Measurements from ENCODE around the gene ABT1. TPM values are rescaled to one million over a fixed set of nuclear protein-coding genes. Genes with fewer than 3 reads are reported as not detected.

Gene ABT1
- total RNA-seq, 1 experiment from 2014 or later = 21.6 TPM

DNA sequence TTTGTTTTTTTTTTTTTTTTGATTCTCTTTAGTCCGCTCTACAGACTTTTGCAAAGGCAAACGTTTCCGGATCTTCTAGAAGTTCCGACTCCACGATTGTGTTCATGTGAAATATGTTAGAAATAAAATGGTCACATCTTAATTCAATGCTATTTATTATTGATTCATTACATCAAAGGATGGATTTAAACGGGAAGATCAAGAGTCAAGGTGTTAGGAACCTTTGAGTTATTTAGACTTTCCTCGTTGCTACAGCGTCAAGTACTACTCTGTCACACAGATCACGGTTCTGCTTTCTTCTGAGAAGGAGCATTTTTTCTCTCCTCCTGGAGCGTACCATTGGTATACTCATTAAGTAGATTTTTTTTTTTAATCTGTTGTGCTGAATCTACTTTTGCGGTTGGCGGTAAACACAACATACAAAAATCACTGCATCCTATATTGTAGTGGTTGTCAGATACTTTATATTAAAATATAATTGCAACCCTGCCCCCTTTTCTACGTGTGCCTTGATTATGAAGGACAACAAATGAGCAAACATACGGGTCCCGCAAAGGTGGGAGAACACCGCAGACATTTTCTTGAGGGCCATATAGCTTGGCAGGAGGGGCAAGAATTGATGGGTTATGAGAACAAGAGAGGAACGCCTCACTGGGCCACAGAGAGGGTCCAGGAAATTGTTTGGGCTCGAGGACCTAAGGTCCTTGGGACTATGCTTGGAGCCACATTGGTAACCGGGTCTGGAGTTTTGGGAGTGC, 41.1 kb upstream of the ABT1 start:
- DNase-seq (ENCODE audit: low spot score) (no peak), ATAC-seq (peak; percentile 13)
- no peaks in the 10 kb centered on the region for H3K36me3 Mint-ChIP-seq
- H3K9me3 Mint-ChIP-seq = no peaks in the 10 kb centered on the region
- H3K27me3 Mint-ChIP-seq (ENCODE audit: low read depth) = no peaks in the 10 kb centered on the region
- no peak overlapping the region for H3K4me3 Mint-ChIP-seq
- POLR2A ChIA-PET = no interaction called here
- peak overlapping the region; percentile 78 for H3K27ac Mint-ChIP-seq
- TF ChIP-seq, protein P1, sequence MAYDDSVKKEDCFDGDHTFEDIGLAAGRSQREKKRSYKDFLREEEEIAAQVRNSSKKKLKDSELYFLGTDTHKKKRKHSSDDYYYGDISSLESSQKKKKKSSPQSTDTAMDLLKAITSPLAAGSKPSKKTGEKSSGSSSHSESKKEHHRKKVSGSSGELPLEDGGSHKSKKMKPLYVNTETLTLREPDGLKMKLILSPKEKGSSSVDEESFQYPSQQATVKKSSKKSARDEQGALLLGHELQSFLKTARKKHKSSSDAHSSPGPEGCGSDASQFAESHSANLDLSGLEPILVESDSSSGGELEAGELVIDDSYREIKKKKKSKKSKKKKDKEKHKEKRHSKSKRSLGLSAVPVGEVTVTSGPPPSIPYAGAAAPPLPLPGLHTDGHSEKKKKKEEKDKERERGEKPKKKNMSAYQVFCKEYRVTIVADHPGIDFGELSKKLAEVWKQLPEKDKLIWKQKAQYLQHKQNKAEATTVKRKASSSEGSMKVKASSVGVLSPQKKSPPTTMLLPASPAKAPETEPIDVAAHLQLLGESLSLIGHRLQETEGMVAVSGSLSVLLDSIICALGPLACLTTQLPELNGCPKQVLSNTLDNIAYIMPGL (CRISPR knock-in tag; IDR thresholded peaks at IDR 0.05) = peak; percentile 58; the same call in 1 of the 2 replicates
- TF ChIP-seq, protein P2, sequence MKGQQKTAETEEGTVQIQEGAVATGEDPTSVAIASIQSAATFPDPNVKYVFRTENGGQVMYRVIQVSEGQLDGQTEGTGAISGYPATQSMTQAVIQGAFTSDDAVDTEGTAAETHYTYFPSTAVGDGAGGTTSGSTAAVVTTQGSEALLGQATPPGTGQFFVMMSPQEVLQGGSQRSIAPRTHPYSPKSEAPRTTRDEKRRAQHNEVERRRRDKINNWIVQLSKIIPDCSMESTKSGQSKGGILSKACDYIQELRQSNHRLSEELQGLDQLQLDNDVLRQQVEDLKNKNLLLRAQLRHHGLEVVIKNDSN (CRISPR knock-in tag; IDR thresholded peaks at IDR 0.05) = no peak
- H3K4me1 Mint-ChIP-seq = peaks cover 11% of the 10 kb centered on the region
- CTCF ChIA-PET = interaction anchor here (0.7 to 2.7 kb wide), 9 partner anchors 16 to 233 kb away, joined by 3 to 13 read pairs (median 5); partner anchors contain the start of gene HMGN4

DNA sequence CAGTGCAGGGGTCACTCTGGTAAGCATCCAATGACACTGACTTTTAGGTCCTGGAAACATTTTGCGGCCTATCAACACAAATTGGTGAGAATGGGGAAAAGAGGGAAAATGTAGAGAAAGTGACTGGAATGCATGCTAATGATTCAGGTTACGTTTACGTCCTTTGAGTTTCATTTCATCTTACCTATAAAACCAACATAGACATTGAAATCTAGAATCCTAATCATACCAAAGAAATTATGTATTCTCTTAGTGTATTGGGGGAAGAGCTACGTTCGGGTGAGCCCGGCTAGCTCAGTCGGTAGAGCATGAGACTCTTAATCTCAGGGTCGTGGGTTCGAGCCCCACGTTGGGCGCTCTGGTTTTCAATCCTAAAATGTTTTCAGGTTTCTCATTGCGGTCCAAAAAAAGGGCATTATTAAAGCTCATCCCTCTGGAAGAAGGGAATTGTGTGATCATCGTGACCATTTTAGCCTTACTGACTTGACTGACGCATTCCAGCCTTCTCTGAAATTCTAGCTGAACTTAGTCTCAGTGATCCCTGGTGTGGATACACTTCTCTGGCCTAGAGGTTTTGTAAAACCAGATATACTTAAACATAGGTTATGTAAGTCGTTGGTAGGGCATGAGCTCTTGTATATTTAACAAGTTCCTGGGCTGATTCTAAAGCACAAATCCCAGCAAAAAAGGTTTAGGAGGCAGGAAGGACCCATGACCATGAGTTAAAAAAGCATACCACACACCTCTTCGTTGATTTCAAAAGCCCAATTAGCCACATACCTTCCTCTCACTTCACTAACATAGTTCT, 40.3 kb upstream of the ABT1 start:
- CTCF ChIA-PET = interaction anchor here (0.7 to 2.7 kb wide), 10 partner anchors 13 to 234 kb away, joined by 3 to 13 read pairs (median 4); partner anchors contain the start of gene HMGN4
- POLR2A ChIA-PET = interaction anchor here (0.7 kb wide), 1 partner anchor 357 kb away, joined by 3 read pairs; a partner anchor contains a TSS
- Mint-ChIP-seq H3K4me3 (no peak overlapping the region), H3K4me1 (peaks cover 7% of the 10 kb centered on the region), H3K27me3 (ENCODE audit: low read depth) (no peaks in the 10 kb centered on the region; the same call in 1 of the 2 replicates), H3K36me3 (peaks cover 1% of the 10 kb centered on the region; the same call in 1 of the 2 replicates), H3K27ac (peak overlapping the region; percentile 43), H3K9me3 (peaks cover 7% of the 10 kb centered on the region)
- DNase-seq (ENCODE audit: low spot score) = peak; percentile 77
- peak; percentile 73 for ATAC-seq
- TF ChIP-seq, protein P3, sequence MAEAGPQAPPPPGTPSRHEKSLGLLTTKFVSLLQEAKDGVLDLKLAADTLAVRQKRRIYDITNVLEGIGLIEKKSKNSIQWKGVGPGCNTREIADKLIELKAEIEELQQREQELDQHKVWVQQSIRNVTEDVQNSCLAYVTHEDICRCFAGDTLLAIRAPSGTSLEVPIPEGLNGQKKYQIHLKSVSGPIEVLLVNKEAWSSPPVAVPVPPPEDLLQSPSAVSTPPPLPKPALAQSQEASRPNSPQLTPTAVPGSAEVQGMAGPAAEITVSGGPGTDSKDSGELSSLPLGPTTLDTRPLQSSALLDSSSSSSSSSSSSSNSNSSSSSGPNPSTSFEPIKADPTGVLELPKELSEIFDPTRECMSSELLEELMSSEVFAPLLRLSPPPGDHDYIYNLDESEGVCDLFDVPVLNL (CRISPR knock-in tag; IDR thresholded peaks at IDR 0.05; ENCODE audit: borderline replicate concordance, low read depth) = no peak
- TF ChIP-seq, protein P4, sequence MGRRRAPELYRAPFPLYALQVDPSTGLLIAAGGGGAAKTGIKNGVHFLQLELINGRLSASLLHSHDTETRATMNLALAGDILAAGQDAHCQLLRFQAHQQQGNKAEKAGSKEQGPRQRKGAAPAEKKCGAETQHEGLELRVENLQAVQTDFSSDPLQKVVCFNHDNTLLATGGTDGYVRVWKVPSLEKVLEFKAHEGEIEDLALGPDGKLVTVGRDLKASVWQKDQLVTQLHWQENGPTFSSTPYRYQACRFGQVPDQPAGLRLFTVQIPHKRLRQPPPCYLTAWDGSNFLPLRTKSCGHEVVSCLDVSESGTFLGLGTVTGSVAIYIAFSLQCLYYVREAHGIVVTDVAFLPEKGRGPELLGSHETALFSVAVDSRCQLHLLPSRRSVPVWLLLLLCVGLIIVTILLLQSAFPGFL (CRISPR knock-in tag; IDR thresholded peaks at IDR 0.05; ENCODE audit: borderline replicate concordance) = no peak
- TF ChIP-seq TEAD1 (CRISPR knock-in tag; IDR thresholded peaks at IDR 0.05) = peak; percentile 20; the same call in 1 of the 2 replicates
- TF ChIP-seq EMX1 (CRISPR knock-in tag; IDR thresholded peaks at IDR 0.05) = peak; percentile 51; the same call in 1 of the 2 replicates
- TF ChIP-seq, protein P5, sequence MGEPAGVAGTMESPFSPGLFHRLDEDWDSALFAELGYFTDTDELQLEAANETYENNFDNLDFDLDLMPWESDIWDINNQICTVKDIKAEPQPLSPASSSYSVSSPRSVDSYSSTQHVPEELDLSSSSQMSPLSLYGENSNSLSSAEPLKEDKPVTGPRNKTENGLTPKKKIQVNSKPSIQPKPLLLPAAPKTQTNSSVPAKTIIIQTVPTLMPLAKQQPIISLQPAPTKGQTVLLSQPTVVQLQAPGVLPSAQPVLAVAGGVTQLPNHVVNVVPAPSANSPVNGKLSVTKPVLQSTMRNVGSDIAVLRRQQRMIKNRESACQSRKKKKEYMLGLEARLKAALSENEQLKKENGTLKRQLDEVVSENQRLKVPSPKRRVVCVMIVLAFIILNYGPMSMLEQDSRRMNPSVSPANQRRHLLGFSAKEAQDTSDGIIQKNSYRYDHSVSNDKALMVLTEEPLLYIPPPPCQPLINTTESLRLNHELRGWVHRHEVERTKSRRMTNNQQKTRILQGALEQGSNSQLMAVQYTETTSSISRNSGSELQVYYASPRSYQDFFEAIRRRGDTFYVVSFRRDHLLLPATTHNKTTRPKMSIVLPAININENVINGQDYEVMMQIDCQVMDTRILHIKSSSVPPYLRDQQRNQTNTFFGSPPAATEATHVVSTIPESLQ (CRISPR knock-in tag; IDR thresholded peaks at IDR 0.05) = no peak
- TF ChIP-seq NFATC4 (CRISPR knock-in tag; IDR thresholded peaks at IDR 0.05) = peak; percentile 78; the same call in 1 of the 2 replicates
- TF ChIP-seq, protein P6, sequence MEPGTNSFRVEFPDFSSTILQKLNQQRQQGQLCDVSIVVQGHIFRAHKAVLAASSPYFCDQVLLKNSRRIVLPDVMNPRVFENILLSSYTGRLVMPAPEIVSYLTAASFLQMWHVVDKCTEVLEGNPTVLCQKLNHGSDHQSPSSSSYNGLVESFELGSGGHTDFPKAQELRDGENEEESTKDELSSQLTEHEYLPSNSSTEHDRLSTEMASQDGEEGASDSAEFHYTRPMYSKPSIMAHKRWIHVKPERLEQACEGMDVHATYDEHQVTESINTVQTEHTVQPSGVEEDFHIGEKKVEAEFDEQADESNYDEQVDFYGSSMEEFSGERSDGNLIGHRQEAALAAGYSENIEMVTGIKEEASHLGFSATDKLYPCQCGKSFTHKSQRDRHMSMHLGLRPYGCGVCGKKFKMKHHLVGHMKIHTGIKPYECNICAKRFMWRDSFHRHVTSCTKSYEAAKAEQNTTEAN (CRISPR knock-in tag; IDR thresholded peaks at IDR 0.05) = 0 out of 2 replicates have a peak, but pooled peaks have one; percentile 28
- TF ChIP-seq, protein P7, sequence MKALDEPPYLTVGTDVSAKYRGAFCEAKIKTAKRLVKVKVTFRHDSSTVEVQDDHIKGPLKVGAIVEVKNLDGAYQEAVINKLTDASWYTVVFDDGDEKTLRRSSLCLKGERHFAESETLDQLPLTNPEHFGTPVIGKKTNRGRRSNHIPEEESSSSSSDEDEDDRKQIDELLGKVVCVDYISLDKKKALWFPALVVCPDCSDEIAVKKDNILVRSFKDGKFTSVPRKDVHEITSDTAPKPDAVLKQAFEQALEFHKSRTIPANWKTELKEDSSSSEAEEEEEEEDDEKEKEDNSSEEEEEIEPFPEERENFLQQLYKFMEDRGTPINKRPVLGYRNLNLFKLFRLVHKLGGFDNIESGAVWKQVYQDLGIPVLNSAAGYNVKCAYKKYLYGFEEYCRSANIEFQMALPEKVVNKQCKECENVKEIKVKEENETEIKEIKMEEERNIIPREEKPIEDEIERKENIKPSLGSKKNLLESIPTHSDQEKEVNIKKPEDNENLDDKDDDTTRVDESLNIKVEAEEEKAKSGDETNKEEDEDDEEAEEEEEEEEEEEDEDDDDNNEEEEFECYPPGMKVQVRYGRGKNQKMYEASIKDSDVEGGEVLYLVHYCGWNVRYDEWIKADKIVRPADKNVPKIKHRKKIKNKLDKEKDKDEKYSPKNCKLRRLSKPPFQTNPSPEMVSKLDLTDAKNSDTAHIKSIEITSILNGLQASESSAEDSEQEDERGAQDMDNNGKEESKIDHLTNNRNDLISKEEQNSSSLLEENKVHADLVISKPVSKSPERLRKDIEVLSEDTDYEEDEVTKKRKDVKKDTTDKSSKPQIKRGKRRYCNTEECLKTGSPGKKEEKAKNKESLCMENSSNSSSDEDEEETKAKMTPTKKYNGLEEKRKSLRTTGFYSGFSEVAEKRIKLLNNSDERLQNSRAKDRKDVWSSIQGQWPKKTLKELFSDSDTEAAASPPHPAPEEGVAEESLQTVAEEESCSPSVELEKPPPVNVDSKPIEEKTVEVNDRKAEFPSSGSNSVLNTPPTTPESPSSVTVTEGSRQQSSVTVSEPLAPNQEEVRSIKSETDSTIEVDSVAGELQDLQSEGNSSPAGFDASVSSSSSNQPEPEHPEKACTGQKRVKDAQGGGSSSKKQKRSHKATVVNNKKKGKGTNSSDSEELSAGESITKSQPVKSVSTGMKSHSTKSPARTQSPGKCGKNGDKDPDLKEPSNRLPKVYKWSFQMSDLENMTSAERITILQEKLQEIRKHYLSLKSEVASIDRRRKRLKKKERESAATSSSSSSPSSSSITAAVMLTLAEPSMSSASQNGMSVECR (CRISPR knock-in tag; IDR thresholded peaks at IDR 0.05; ENCODE audit: borderline replicate concordance) = no peak
- TF ChIP-seq ZNF232 (CRISPR knock-in tag; IDR thresholded peaks at IDR 0.05) = 0 out of 2 replicates have a peak, but pooled peaks have one; percentile 18
- TF ChIP-seq RORB (CRISPR knock-in tag; IDR thresholded peaks at IDR 0.05) = 0 out of 2 replicates have a peak, but pooled peaks have one; percentile 57
- peak; percentile 64; the same call in 1 of the 2 replicates for TF ChIP-seq GABPB1 (CRISPR knock-in tag; IDR thresholded peaks at IDR 0.05)
- peak; percentile 50; the same call in 1 of the 2 replicates for TF ChIP-seq SP1 (CRISPR knock-in tag; conservative IDR thresholded peaks at IDR 0.05)
- TF ChIP-seq ETV6 (CRISPR knock-in tag; IDR thresholded peaks at IDR 0.05) = 0 out of 2 replicates have a peak, but pooled peaks have one; percentile 53
- TF ChIP-seq MYBL2 (CRISPR knock-in tag; IDR thresholded peaks at IDR 0.05) = 0 out of 2 replicates have a peak, but pooled peaks have one; percentile 41
